ENCODE data around the gene FNDC3B.

DNA sequence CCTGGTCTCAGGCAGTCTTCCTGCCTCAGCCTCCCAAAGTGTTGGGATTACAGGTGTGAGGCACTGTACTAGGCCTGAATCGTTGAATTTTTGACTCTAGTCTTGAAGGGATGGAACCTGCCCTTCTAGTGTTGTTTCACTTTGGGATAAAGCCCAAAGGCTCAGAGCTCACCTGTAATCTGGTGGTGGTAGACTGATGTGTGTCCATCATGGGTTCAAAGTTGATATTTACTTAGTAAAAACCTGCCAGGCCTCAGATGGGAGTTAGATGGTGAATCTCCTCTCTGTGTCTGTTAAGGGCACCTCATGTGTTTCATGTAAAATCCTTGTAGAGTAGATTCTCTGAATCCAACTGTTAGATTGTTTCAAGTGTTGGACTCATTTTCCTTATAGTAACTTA lies 41.1 kb downstream of the FNDC3B start:
- no peak for TF ChIP-seq POLR2A (IDR thresholded peaks at IDR 0.05; ENCODE audit: low read depth, low read length)
- TF ChIP-seq TAF1 (IDR thresholded peaks at IDR 0.05; ENCODE audit: borderline replicate concordance, low read depth, low read length): no peak

All from GM12892 (cell line).